ENCODE data around the gene RPL13A.

DNA sequence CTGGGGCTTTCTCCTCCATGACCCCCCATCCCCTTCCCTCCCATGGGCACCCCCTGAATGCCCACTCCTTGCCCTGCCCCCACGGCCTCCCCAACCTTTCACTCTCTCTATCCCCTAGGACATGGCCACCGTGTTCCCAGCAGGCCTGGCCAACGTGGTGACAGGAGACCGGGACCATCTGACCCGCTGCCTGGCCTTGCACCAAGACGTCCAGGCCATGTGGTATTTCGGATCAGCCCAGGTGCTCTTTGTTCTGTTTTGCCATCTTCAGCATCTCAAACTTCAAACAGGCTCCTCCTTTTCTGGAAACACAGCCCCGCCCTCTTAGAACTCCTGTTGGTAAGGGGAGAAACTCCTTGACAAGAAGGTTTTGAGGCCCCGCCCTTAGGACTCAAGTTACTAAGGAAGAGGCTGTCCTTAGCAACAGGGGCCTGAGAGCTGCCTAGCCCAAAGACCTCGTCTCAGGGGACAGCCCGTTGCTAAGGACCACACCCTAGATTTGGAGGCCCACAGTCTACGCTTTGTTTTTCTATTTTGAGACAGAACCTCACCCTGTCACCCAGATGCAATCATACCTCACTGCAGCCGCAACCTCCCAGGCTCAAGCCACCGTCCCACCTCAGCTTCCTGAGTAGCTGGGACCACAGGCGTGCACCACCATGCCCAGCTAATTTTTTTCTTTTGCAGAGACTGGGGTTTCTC lies 18.5 kb upstream of the RPL13A start:
- TF ChIP-seq EZH2phosphoT487 (IDR thresholded peaks at IDR 0.05; ENCODE audit: borderline replicate concordance, low read depth, low read length): no peak
- TF ChIP-seq, protein P1, sequence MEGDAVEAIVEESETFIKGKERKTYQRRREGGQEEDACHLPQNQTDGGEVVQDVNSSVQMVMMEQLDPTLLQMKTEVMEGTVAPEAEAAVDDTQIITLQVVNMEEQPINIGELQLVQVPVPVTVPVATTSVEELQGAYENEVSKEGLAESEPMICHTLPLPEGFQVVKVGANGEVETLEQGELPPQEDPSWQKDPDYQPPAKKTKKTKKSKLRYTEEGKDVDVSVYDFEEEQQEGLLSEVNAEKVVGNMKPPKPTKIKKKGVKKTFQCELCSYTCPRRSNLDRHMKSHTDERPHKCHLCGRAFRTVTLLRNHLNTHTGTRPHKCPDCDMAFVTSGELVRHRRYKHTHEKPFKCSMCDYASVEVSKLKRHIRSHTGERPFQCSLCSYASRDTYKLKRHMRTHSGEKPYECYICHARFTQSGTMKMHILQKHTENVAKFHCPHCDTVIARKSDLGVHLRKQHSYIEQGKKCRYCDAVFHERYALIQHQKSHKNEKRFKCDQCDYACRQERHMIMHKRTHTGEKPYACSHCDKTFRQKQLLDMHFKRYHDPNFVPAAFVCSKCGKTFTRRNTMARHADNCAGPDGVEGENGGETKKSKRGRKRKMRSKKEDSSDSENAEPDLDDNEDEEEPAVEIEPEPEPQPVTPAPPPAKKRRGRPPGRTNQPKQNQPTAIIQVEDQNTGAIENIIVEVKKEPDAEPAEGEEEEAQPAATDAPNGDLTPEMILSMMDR (conservative IDR thresholded peaks at IDR 0.05; ENCODE audit: low read length): no peak
